ENCODE measurements around the gene FKBP11. TPM values are rescaled to one million over a fixed set of nuclear protein-coding genes. Genes with fewer than 3 reads are reported as not detected.

The FKBP11 gene
- total RNA-seq, 3 donors from 2014 or later: 3.7 to 15.7 (median 13.5) TPM

- Histone ChIP-seq H3K36me3 (no peaks in the 10 kb centered on the region), H3K4me1 (no peaks in the 10 kb centered on the region), H3K27me3 (no peaks in the 10 kb centered on the region), H3K4me3 (no peak overlapping the region), H3K27ac (no peak overlapping the region), H3K9me3 (no peaks in the 10 kb centered on the region)
- intact Hi-C loops (cut with DNase I; ENCODE audit: low total_unique reads): no loop called here
- TF ChIP-seq POLR2AphosphoS5 (IDR thresholded peaks at IDR 0.05): no peak
- TF ChIP-seq CTCF (IDR thresholded peaks at IDR 0.05): no peak
- TF ChIP-seq POLR2A (IDR thresholded peaks at IDR 0.05): no peak
- DNase-seq (ENCODE audit: low spot score in 2 of 2): no peak
These were observed 36.0 kb upstream of the FKBP11 start for GRCh38 chr12:48961331-48961730.

- Histone ChIP-seq H3K4me3 (no peak overlapping the region), H3K4me1 (peaks cover 0 to 3% of the 10 kb centered on the region in 2 donors), H3K27ac (no peak overlapping the region), H3K9me3 (no peaks in the 10 kb centered on the region), H3K27me3 (no peaks in the 10 kb centered on the region), H3K36me3 (no peaks in the 10 kb centered on the region)
- TF ChIP-seq POLR2AphosphoS5 (IDR thresholded peaks at IDR 0.05) (no peak), CTCF (IDR thresholded peaks at IDR 0.05) (no peak), POLR2A (IDR thresholded peaks at IDR 0.05) (no peak)
- intact Hi-C loops (cut with DNase I; ENCODE audit: low total_unique reads): no loop called here
- DNase-seq (ENCODE audit: low spot score in 2 of 2): no peak
These were observed 35.5 kb upstream of the FKBP11 start for GRCh38 chr12:48960834-48961233.

- no peak for DNase-seq (ENCODE audit: low spot score in 2 of 2)
- H3K27ac ChIP-seq: peak overlapping the region; percentile 83 to 98
- intact Hi-C loops (cut with DNase I; ENCODE audit: low total_unique reads): no loop called here
- H3K4me3 ChIP-seq: peak overlapping the region; percentile 77 to 99 (median 98)
- H3K36me3 ChIP-seq: no peaks in the 10 kb centered on the region
- H3K9me3 ChIP-seq: no peaks in the 10 kb centered on the region
- peaks cover 0 to 13% of the 10 kb centered on the region in 2 donors for H3K4me1 ChIP-seq
- TF ChIP-seq CTCF (IDR thresholded peaks at IDR 0.05): no peak
- no peak for TF ChIP-seq POLR2AphosphoS5 (IDR thresholded peaks at IDR 0.05)
- TF ChIP-seq POLR2A (IDR thresholded peaks at IDR 0.05): no peak
- H3K27me3 ChIP-seq: no peaks in the 10 kb centered on the region
These were observed 32.7 kb upstream of the FKBP11 start for GRCh38 chr12:48958049-48958388.

GRCh38 chr12:48957141-48958048 is 32.1 kb upstream of the FKBP11 start, which contains the start of gene ARF3:
Gene ARF3, minus strand, starts transcription at chr12:48957487. Its CDS starts 16,392 bp downstream, at chr12:48941095.
- DNase-seq (ENCODE audit: low spot score in 2 of 2): peak; percentile 89 to 94
- peaks cover 0 to 13% of the 10 kb centered on the region in 2 donors for H3K4me1 ChIP-seq
- intact Hi-C loops (cut with DNase I; ENCODE audit: low total_unique reads): no loop called here
- H3K27ac ChIP-seq: peak within 1 kb of the TSS; percentile 83 to 98
- TF ChIP-seq POLR2A (IDR thresholded peaks at IDR 0.05) (peak; percentile 63), CTCF (IDR thresholded peaks at IDR 0.05) (no peak), POLR2AphosphoS5 (IDR thresholded peaks at IDR 0.05) (peak; percentile 46 to 82 (median 49))
- H3K9me3 ChIP-seq: no peaks in the 10 kb centered on the region
- H3K4me3 ChIP-seq: peak within 1 kb of the TSS; percentile 77 to 99 (median 98)
- H3K36me3 ChIP-seq: no peaks in the 10 kb centered on the region
- no peaks in the 10 kb centered on the region for H3K27me3 ChIP-seq

All from breast epithelium (tissue), 4 donors.